Adrenal gland (tissue), 5 donors: Measurements from ENCODE around the gene ANKRD33B.

ENCODE experiments used
- CTCF ChIP-seq, 6 experiments: fragments of 450-650 bp in 4 of 6; fragments of 200-600 bp in 2 of 6; sonication (generic) in 1 of 6; IDR thresholded peaks; 1 replicate in 5 of 6; 2 replicates in 1 of 6; pipeline versions ENCODE4 v1.5.1 to v1.8.0; 2016 to 2021; ENCODE audit warnings: antibody characterized with exemption in 6 of 6, mild to moderate bottlenecking in 2 of 6, moderate library complexity in 1 of 6
- POLR2A ChIP-seq, 2 donors: fragments of 450-650 bp; IDR thresholded peaks; one replicate each; pipeline ENCODE4 v1.6.1; 2017; ENCODE audit warnings: antibody characterized with exemption in 2 of 2, mild to moderate bottlenecking in 2 of 2, moderate library complexity in 1 of 2
- donor health status: DM: no; HTN: no; CAD: no.

- TF ChIP-seq POLR2A (IDR thresholded peaks at IDR 0.05) (no peak), CTCF (IDR thresholded peaks at IDR 0.05) (no peak)
These were observed 24.8 kb upstream of the ANKRD33B start for GRCh38 chr5:10538789-10539686.
